H1 (cell line): ENCODE data around the gene COL6A2. TPM values are rescaled to one million over a fixed set of nuclear protein-coding genes. Genes with fewer than 3 reads are reported as not detected.

Source experiments
- CTCF ChIA-PET: fragments of 300-600 bp; sonication (Branson Sonifier 250); formaldehyde crosslinking; loops from one replicate; lab custom pipeline; 2021; ENCODE audit not compliant: partially characterized antibody; lab: Charles Lee
- POLR2A ChIA-PET: fragments of 300-600 bp; sonication (Branson Sonifier 250); formaldehyde crosslinking; loops from one replicate; lab custom pipeline; 2021; ENCODE audit warnings: inconsistent platforms; ENCODE audit not compliant: partially characterized antibody; lab: Charles Lee
- DNase-seq, 2 experiments: peaks; one replicate each; pipeline versions ENCODE4 v3.0.0 to v3.0.0-alpha.2; 2010 to 2022; ENCODE audit warnings: low spot score in 2 of 2, low read depth in 1 of 2, mixed read lengths in 1 of 2
- FAIRE-seq: peaks from 2 replicates; lab custom pipeline; 2011; peaks lifted over from hg19 to GRCh38; lab: Jason Lieb, UNC
- H2AFZ ChIP-seq: 2 replicates; pipeline ENCODE4 v1.8.1; 2012; ENCODE audit warnings: low read length, inconsistent platforms
- H2AK5ac ChIP-seq: 2 replicates; pipeline ENCODE4 v1.6.1; 2013; ENCODE audit warnings: low read depth, low read length
- H2BK120ac ChIP-seq: replicated peaks from 2 replicates; pipeline ENCODE3; 2013; ENCODE audit warnings: low read depth, low read length, inconsistent platforms
- H2BK12ac ChIP-seq: 2 replicates; pipeline ENCODE4 v1.6.1; 2013; ENCODE audit warnings: low read depth, low read length
- H2BK15ac ChIP-seq: 2 replicates; pipeline ENCODE4 v1.6.1; 2013; ENCODE audit warnings: low read length
- H2BK20ac ChIP-seq: 2 replicates; pipeline ENCODE4 v1.6.1; 2013; ENCODE audit warnings: low read length
- H2BK5ac ChIP-seq: 2 replicates; pipeline ENCODE4 v1.6.1; 2013; ENCODE audit warnings: low read depth, low read length
- H3K14ac ChIP-seq: 2 replicates; pipeline ENCODE4 v1.6.1; 2013; ENCODE audit warnings: inconsistent platforms; ENCODE audit not compliant: insufficient read length
- H3K18ac ChIP-seq: 2 replicates; pipeline ENCODE4 v1.6.1; 2013; ENCODE audit warnings: low read length; ENCODE audit errors: extremely low read depth
- H3K23ac ChIP-seq: 2 replicates; pipeline ENCODE4 v1.6.1; 2013; ENCODE audit warnings: inconsistent platforms; ENCODE audit not compliant: insufficient read length
- H3K23me2 ChIP-seq: 2 replicates; pipeline ENCODE4 v1.6.1; 2013; ENCODE audit warnings: low read depth, low read length
- H3K27ac ChIP-seq: 2 replicates; pipeline ENCODE4 v1.6.1; 2011; ENCODE audit warnings: low read depth, low read length, inconsistent platforms
- H3K27me3 ChIP-seq, 4 experiments: replicated peaks in 1 of 4; 1 replicate in 1 of 4; 2 replicates in 3 of 4; pipeline versions ENCODE4 v1.6.1 to v1.8.1; 2011 to 2013; ENCODE audit warnings: low read length in 3 of 4, mild to moderate bottlenecking in 3 of 4, inconsistent platforms in 2 of 4, mixed read lengths in 2 of 4, moderate library complexity in 1 of 4; ENCODE audit not compliant: control insufficient read depth in 3 of 4, insufficient read depth in 3 of 4; ENCODE audit errors: extremely low read depth in 1 of 4
- H3K36me3 ChIP-seq, 4 experiments: 2 replicates each; pipeline versions ENCODE4 v1.6.1 to v1.8.1; 2011 to 2013; ENCODE audit warnings: mild to moderate bottlenecking in 4 of 4, low read length in 3 of 4, moderate library complexity in 2 of 4, control low read depth in 1 of 4, inconsistent platforms in 1 of 4; ENCODE audit not compliant: insufficient read depth in 4 of 4, control insufficient read depth in 2 of 4
- H3K4ac ChIP-seq: replicated peaks from 2 replicates; pipeline ENCODE3; 2013; ENCODE audit warnings: low read length, low read depth, mixed read lengths, inconsistent platforms; ENCODE audit not compliant: insufficient read length
- H3K4me1 ChIP-seq, 4 experiments: replicated peaks in 1 of 4; 1 replicate in 1 of 4; 2 replicates in 3 of 4; pipeline versions ENCODE4 v1.6.1 to v1.8.1; 2011 to 2013; ENCODE audit warnings: low read length in 3 of 4, inconsistent platforms in 2 of 4, mixed read lengths in 1 of 4; ENCODE audit not compliant: insufficient read depth in 4 of 4, control insufficient read depth in 3 of 4
- H3K4me2 ChIP-seq, 2 experiments: 2 replicates each; pipeline versions ENCODE4 v1.6.1 to v1.8.1; 2011 to 2013; ENCODE audit warnings: low read depth in 2 of 2, low read length in 2 of 2, control low read depth in 1 of 2, inconsistent platforms in 1 of 2, mild to moderate bottlenecking in 1 of 2; ENCODE audit not compliant: insufficient read depth in 1 of 2
- H3K4me3 ChIP-seq, 4 experiments: fragments of 200-600, 300-600 bp in 1 of 4; sonication (generic), shearing (Covaris generic), sonication (Bioruptor Twin) in 1 of 4; 2 replicates each; pipeline versions ENCODE4 v1.5.1 to v1.8.1; 2011 to 2016; ENCODE audit warnings: low read length in 4 of 4, low read depth in 3 of 4, control low read depth in 2 of 4, inconsistent platforms in 2 of 4, mild to moderate bottlenecking in 2 of 4, mixed read lengths in 1 of 4, moderate library complexity in 1 of 4; ENCODE audit not compliant: insufficient read depth in 2 of 4; ENCODE audit errors: extremely low read depth in 1 of 4
- H3K56ac ChIP-seq: replicated peaks from 2 replicates; pipeline ENCODE3; 2013; ENCODE audit warnings: low read depth, mild to moderate bottlenecking, mixed read lengths, low read length, inconsistent platforms; ENCODE audit not compliant: insufficient read length
- H3K79me1 ChIP-seq: 2 replicates; pipeline ENCODE4 v1.6.1; 2013; ENCODE audit warnings: low read depth, low read length, control low read depth
- H3K79me2 ChIP-seq, 2 experiments: 2 replicates each; pipeline versions ENCODE4 v1.6.1 to v1.8.1; 2012 to 2013; ENCODE audit warnings: low read length in 2 of 2, mild to moderate bottlenecking in 2 of 2, inconsistent platforms in 1 of 2; ENCODE audit not compliant: insufficient read depth in 2 of 2, control insufficient read depth in 1 of 2
- H3K9ac ChIP-seq, 4 experiments: replicated peaks in 1 of 4; 1 replicate in 1 of 4; 2 replicates in 3 of 4; pipeline versions ENCODE4 v1.6.1 to v1.8.1; 2011 to 2013; ENCODE audit warnings: low read depth in 3 of 4, low read length in 3 of 4, control low read depth in 2 of 4, mild to moderate bottlenecking in 2 of 4, moderate library complexity in 2 of 4, inconsistent platforms in 1 of 4; ENCODE audit errors: extremely low read depth in 1 of 4
- H3K9me3 ChIP-seq, 2 experiments: 2 replicates each; pipeline versions ENCODE4 v1.6.1 to v1.8.1; 2012 to 2013; ENCODE audit warnings: mild to moderate bottlenecking in 2 of 2, moderate library complexity in 2 of 2, control low read depth in 1 of 2, inconsistent platforms in 1 of 2, low read depth in 1 of 2, low read length in 1 of 2, mixed read lengths in 1 of 2; ENCODE audit not compliant: insufficient read depth in 2 of 2
- H4K20me1 ChIP-seq, 2 experiments: replicated peaks in 1 of 2; 2 replicates each; pipeline versions ENCODE3 to v1.8.1; 2011 to 2013; ENCODE audit warnings: inconsistent platforms in 2 of 2, low read length in 2 of 2, mild to moderate bottlenecking in 1 of 2; ENCODE audit not compliant: insufficient read depth in 2 of 2, control insufficient read depth in 1 of 2
- H4K5ac ChIP-seq: 2 replicates; pipeline ENCODE4 v1.6.1; 2013; ENCODE audit warnings: low read length, low read depth, mixed read lengths, inconsistent platforms; ENCODE audit not compliant: insufficient read length
- H4K8ac ChIP-seq: 2 replicates; pipeline ENCODE4 v1.8.0; 2013; ENCODE audit warnings: mild to moderate bottlenecking, moderate library complexity, low read length, inconsistent platforms; ENCODE audit not compliant: insufficient read depth; ENCODE audit errors: extremely low read depth
- H4K91ac ChIP-seq: replicated peaks from 2 replicates; pipeline ENCODE3; 2013; ENCODE audit warnings: low read length, mixed read lengths, inconsistent platforms; ENCODE audit not compliant: insufficient read length
- BRCA1 ChIP-seq: IDR thresholded peaks from 2 replicates; pipeline ENCODE4 v1.6.1; 2012; ENCODE audit warnings: low read depth, low read length, improper control_type of control experiment
- KDM1A ChIP-seq: fragments of 200-600, 300-600 bp; sonication (generic); IDR thresholded peaks from 2 replicates; pipeline ENCODE4 v1.7.1; 2016; ENCODE audit warnings: mild to moderate bottlenecking, low read length, borderline replicate concordance
- PHF8 ChIP-seq: fragments of 200-600 bp; sonication (generic); conservative IDR thresholded peaks from 2 replicates; pipeline ENCODE4 v1.7.1; 2012; ENCODE audit warnings: low read depth, mild to moderate bottlenecking, inconsistent platforms, low read length, moderate library complexity
- POLR2A ChIP-seq, 2 experiments: IDR thresholded peaks; 1 replicate in 1 of 2; 2 replicates in 1 of 2; pipeline ENCODE4 v1.6.1; 2011; ENCODE audit warnings: low read depth in 2 of 2, low read length in 2 of 2, mild to moderate bottlenecking in 2 of 2; ENCODE audit errors: control extremely low read depth in 1 of 2
- POLR2AphosphoS5 ChIP-seq: IDR thresholded peaks from 2 replicates; pipeline ENCODE4 v1.6.1; 2011; ENCODE audit warnings: low read depth, low read length
- RXRA ChIP-seq: IDR thresholded peaks from 2 replicates; pipeline ENCODE4 v1.6.1; 2011; ENCODE audit warnings: low read depth, mild to moderate bottlenecking, low read length, moderate library complexity; ENCODE audit not compliant: insufficient read depth
- TAF7 ChIP-seq: optimal IDR thresholded peaks from 2 replicates; pipeline ENCODE3; 2011; ENCODE audit warnings: low read depth, mild to moderate bottlenecking, inconsistent platforms, low read length, moderate library complexity, borderline replicate concordance
- YY1 ChIP-seq: IDR thresholded peaks from 2 replicates; pipeline ENCODE4 v1.6.1; 2011; ENCODE audit warnings: low read depth, mild to moderate bottlenecking, low read length
- WGBS, 2 experiments: shearing (Covaris generic) in 1 of 2; methylation state at CpG; one replicate each; pipeline versions ENCODE4 v1.1.6 to v1.1.7; 2013 to 2015; ENCODE audit warnings: low lambda C conversion rate in 2 of 2, mixed read lengths in 2 of 2, inconsistent platforms in 1 of 2, low coverage in 1 of 2, missing lambda C conversion rate in 1 of 2; ENCODE audit not compliant: insufficient replicate concordance in 2 of 2, insufficient coverage in 1 of 2, insufficient read length in 1 of 2; ENCODE audit errors: extremely low coverage in 1 of 2, missing lambda C conversion rate in 1 of 2; 5-methylcytosine and 5-hydroxymethylcytosine counted together
- polyA plus RNA-seq, 7 experiments: library from polyadenylated mRNA; depleted of rRNA in 3 of 7; stranded (reverse) in 5 of 7; unstranded in 2 of 7; fragments of >200 nt in 5 of 7; fragments of 200-250 nt in 2 of 7; gene quantifications; 1 replicate in 5 of 7; 2 replicates in 1 of 7; 4 replicates in 1 of 7; pipeline versions ENCODE4 v1.2.1 to v1.2.3, GENCODE V29; 2011 to 2013; ENCODE audit warnings: missing spikeins in 2 of 7, mixed read lengths in 2 of 7
- total RNA-seq: library from RNA; stranded (reverse); fragmentation: NEBNext Ultra II Directional; extraction: Animal tissue kit (Norgen Biotek cat#: 25700); gene quantifications from 2 replicates; pipeline ENCODE4 v1.2.1, GENCODE V29; 2021
- TF ChIP-seq, protein P1 (sequence below): IDR thresholded peaks from 2 replicates; pipeline ENCODE4 v1.6.1; 2012; ENCODE audit warnings: inconsistent platforms

Gene COL6A2
- total and polyA plus RNA-seq, 2 of the 8 experiments (the other 6 are each of a cell fraction or from before 2014, with no cell fraction given), result 60.1 to 62.7 TPM

GRCh38 chr21:46141767-46142581 is 44.1 kb downstream of the COL6A2 start:
- Histone ChIP-seq H3K4ac (no peak overlapping the region), H3K4me2 (peak overlapping the region; percentile 75 to 78), H3K23me2 (no peaks in the 10 kb centered on the region), H4K91ac (peak overlapping the region; percentile 63), H4K5ac (no peak overlapping the region), H3K79me2 (no peaks in the 10 kb centered on the region), H2BK20ac (no peak overlapping the region), H2AFZ (peak overlapping the region; percentile 17; the same call in 1 of the 2 replicates), H3K14ac (no peak overlapping the region), H3K27ac (no peak overlapping the region), H3K56ac (no peak overlapping the region), H3K9me3 (peaks cover 0 to 8% of the 10 kb centered on the region in 2 experiments; a peak in 1 of 4 replicates), H3K4me3 (peak overlapping the region; percentile 32 to 53 (median 36); a peak in 7 of 8 replicates), H3K9ac (peak overlapping the region in 2 of 4 experiments; percentile 0 to 14; a peak in 1 of 7 replicates), H3K27me3 (peaks cover 0 to 24% (median 8%) of the 10 kb centered on the region in 4 experiments; a peak in 4 of 7 replicates), H2BK12ac (peak overlapping the region; percentile 50; the same call in 1 of the 2 replicates), H3K79me1 (no peaks in the 10 kb centered on the region), H4K8ac (no peak overlapping the region), H3K4me1 (peaks cover 0 to 2% (median under 1%) of the 10 kb centered on the region in 4 experiments; a peak in 4 of 7 replicates), H2BK15ac (no peak overlapping the region), H3K18ac (no peak overlapping the region), H4K20me1 (no peaks in the 10 kb centered on the region), H2BK120ac (no peak overlapping the region), H2BK5ac (no peak overlapping the region), H2AK5ac (no peak overlapping the region), H3K36me3 (no peaks in the 10 kb centered on the region; a peak in 1 of 8 replicates), H3K23ac (no peak overlapping the region)
- 66% methylated on average over 45 of the region's 45 CpGs; no CpG with 5 or more reads in 1 of the 2 experiments for whole genome bisulfite sequencing, 2 experiments
- CTCF ChIA-PET, result interaction anchor here (0.7 to 4.1 kb wide), 16 partner anchors 11 to 177 kb away, joined by 3 to 47 read pairs (median 6); no protein-coding TSS in a partner anchor
- POLR2A ChIA-PET, result interaction anchor here (0.7 to 3.6 kb wide), 10 partner anchors 10 to 552 kb away, joined by 3 to 12 read pairs (median 4); partner anchors contain the start of gene COL6A1
- FAIRE-seq, result no peak
- DNase-seq, result no peak
- TF ChIP-seq BRCA1 (no peak), KDM1A (no peak), POLR2A (IDR thresholded peaks at IDR 0.05; ENCODE audit: control extremely low read depth in 1 of 2, low read depth in 2 of 2, low read length in 2 of 2) (no peak), TAF7 (no peak), PHF8 (no peak), YY1 (no peak), POLR2AphosphoS5 (no peak), RXRA (no peak)
- TF ChIP-seq, protein P1, sequence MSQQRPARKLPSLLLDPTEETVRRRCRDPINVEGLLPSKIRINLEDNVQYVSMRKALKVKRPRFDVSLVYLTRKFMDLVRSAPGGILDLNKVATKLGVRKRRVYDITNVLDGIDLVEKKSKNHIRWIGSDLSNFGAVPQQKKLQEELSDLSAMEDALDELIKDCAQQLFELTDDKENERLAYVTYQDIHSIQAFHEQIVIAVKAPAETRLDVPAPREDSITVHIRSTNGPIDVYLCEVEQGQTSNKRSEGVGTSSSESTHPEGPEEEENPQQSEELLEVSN, result no peak
